GM21381 (cell line): ENCODE data around the gene PCNX3.

Experiments
- ATAC-seq: cut with Tn5 transposase; IDR thresholded peaks from one replicate; pipeline ENCODE4 v1.9.1; 2021; ENCODE audit warnings: mild to moderate bottlenecking, moderate library complexity; ENCODE audit not compliant: unreplicated experiment

PCNX3 gene

DNA sequence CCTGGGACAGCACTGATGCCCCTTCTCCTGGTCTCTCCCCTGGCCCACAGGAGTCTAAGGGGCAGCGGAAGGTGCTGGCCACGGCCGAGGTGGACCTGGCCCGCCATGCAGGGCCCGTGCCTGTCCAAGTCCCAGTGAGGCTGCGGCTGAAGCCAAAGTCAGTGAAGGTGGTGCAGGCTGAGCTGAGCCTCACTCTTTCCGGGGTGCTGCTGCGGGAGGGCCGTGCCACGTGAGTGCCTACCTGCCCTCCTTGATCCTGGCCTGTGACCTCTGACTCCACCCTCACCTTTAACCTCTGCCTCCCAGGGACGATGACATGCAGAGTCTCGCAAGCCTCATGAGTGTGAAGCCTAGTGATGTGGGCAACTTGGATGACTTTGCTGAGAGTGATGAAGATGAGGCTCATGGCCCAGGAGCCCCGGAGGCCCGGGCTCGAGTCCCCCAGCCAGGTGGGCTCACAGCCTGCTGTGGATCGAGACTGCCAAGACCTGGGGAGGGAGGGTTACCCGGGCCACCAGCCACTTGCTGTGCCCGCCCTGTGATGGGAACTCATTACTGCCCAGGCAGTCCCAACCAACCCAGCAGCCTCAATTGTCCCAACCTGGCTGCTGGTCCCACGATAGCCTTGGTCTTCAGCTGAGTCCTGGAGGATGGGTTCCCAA lies 35.4 kb upstream of the PCNX3 start:
- ATAC-seq, result no peak

DNA sequence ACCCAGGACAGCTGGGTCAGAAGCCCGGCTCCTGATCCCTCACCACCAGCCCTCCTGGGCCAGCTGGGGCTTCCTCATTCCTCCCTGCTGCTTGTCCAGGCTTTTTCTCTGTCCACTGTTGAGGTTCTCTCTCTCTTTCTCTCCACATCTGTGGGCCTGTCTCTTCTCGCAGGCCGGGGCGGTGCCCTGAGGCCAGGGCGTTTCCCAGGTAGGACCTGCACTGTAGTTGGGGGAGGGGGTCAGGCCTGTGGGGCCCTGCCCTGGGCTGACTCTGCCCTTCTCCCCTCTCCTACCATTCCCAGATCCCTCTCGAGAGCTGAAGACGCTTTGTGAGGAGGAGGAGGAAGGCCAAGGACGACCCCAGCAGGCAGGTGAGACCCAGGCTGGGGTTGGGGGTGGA lies 34.8 kb upstream of the PCNX3 start:
- no peak for ATAC-seq

DNA sequence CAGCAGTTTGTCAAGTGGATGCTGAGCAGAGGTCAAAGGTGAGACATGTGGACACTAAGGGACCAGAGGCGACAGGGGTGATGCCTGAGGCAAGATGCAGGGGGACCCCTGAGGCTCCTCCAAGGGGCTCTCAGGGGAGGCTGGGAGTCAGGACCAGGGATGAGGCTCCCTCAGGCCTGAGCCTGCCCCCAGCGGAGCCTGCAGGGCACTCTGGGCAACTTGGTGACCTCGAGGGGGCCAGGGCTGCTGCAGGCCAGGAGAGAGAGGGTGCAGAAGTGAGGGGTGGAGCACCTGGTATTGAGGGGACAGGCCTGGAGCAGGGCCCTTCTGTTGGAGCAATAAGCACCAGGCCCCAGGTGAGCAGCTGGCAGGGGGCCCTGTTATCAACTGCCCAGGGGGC lies 33.6 kb upstream of the PCNX3 start:
- no peak for ATAC-seq

DNA sequence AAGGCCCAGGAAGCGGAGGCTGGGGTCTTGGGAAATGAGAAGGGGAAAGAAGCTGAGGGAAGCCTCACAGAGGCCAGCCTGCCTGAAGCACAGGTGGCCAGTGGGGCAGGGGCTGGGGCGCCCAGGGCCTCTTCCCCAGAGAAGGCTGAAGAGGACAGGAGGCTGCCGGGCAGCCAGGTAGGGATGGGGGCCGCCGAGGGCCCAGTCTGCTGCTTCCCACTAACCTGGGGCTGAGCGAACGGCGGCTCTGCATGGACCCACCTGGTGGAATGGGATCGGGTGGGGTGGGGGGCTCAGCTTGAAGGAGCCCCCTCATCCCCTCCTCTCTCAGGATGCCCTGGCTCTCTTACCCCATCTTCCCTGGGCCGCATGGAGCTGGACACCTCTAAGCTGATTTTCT lies 32.0 kb upstream of the PCNX3 start:
- no peak for ATAC-seq

DNA sequence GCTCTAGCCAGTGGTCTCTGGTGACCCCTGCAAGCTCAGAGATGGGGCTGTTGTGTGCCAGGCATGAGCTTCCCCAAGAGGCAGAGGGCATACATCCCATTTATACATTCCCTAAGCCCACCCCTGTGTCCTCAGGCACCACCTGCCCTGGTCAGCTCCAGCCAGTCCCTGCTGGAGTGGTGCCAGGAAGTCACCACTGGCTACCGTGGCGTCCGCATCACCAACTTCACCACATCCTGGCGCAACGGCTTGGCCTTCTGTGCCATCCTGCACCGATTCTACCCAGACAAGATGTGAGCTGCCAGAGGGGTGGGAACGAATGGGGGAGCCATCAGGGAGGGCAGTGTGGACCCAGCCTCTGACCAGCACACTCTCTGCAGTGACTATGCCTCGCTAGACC lies 31.5 kb upstream of the PCNX3 start:
- ATAC-seq, result no peak

DNA sequence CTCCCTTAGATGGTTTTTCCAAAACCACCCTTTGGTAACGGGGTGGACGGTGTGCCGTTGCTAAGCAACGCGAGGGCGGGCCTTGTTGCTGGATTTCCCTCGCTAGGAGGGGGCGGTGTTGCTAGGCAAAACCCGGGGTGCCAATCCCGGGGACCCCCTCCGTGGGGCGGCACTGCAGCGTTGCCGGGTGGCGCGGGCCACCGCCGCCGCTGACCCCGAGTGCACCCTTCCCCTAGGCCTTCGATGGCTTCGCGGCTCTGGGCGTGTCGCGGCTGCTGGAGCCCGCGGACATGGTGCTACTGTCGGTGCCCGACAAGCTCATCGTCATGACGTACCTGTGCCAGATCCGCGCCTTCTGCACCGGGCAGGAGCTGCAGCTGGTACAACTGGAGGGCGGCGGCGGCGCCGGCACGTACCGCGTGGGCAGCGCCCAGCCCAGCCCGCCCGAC lies 30.8 kb upstream of the PCNX3 start:
- ATAC-seq, result no peak

DNA sequence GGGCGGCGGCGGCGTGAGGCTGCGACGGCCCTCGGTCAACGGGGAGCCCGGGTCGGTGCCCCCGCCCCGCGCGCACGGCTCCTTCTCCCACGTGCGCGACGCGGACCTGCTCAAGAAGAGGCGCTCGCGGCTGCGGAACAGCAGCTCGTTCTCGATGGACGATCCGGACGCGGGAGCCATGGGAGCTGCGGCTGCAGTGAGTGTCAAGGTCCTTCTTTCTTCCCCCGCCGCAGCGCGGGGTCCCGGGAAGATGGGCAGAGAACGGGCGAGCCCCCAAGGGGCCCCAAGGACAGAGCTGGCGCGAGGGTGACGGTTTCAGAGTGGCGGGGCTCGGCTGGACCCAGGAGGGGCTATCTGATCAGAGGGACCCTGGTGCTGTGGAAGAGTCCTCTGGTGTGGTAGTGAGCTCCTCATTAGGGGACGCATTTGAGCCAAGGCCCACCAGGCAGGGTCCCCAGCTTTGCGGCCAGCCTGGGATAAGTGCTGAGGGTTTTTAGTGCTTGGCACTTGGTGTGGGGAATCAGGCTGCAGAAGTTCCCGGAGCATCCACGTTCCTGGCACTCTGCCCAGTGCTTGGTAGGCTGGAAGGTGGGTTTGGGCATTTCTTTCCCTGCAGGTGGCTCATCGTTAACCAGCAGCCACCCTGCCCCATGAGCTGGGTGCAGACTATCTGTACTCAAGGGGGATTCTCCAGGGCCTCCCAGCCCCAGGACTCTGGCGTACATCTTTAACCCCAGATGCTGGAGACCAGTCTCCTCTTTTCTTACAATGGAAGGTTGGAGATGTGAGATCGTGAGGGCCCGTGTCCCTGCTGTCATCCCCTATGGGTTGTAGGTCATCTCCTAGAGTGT lies 30.0 kb upstream of the PCNX3 start:
- no peak for ATAC-seq

DNA sequence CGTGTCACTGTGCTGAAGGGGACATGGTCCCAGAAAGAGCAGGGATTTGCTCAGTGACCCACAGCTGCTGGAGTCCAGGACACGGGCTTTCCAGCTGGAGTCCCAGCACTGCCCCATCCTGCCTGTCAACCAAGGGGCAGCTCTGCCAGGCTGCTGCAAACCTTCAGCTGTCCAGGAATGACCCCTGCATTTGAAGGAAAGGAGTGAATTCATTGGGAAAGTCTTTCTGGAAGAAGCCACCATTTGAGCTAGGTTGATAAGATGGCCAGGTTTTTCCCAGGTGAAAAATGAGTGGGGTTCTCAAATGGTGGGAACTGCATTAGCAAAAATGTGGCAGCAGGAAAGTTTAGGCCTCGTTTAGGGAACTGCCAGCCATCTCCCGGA lies 29.3 kb upstream of the PCNX3 start:
- no peak for ATAC-seq

DNA sequence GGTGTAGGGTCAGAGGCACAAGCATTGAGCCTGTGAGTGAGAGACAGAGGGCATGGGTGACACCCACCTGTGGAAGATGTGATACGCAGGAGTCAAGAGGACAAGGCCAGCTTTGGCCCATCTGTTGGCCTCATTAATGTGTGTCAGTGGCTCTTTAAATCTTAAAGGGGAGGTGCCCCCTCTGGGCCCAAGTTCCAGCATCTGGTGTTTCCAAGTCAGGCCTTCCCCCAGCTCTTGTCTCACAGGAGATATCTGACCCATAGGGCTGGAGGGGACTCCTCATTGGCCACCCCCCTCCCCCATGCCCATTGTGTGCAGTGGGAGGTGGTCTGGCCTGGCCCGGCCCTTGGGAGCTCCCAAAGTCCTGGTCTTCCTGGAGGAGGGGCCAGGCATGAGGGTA lies 28.9 kb upstream of the PCNX3 start:
- ATAC-seq, result no peak

DNA sequence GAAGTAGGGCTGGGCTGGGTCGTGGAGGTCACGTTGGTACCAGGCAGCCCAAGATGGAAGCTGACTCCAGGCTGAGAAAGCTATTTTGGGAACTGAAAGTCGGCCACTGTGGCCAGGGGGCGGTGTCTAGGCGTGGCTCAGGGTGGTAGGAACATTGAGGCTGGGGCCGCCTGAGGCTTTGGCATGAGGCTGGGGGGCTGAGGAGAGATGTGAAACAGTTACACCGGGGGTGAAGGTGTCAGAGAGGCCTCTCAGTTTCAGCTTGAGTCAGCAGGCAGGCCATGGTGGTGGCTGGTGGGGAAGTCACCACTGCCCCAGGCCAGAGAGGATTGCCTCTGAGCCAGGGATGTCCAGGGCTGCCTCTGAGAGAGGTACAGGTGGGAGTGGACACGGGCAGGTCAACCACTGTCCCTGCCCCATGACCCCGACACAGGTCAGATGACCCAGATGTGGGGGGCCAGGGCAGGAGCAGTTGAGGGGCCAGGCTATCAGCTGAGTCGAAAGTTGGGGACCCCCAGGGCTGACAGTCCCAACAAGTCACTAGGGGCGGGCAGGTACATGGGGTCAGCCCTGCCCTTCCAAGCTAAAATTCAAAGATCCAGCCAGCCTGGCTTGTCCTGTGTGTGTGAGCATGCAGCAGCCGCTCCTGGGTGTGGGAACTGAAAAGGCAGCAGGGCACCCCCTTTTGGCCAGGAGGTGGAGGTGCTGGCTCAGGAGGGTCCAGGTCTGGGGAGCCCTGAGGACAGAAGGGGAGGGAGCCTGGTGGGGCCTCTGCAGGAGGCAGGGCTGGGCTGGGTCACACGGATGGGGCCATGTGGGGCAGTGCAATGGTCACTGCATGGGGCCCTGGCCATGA lies 27.1 kb upstream of the PCNX3 start:
- ATAC-seq, result peak; percentile 77

DNA sequence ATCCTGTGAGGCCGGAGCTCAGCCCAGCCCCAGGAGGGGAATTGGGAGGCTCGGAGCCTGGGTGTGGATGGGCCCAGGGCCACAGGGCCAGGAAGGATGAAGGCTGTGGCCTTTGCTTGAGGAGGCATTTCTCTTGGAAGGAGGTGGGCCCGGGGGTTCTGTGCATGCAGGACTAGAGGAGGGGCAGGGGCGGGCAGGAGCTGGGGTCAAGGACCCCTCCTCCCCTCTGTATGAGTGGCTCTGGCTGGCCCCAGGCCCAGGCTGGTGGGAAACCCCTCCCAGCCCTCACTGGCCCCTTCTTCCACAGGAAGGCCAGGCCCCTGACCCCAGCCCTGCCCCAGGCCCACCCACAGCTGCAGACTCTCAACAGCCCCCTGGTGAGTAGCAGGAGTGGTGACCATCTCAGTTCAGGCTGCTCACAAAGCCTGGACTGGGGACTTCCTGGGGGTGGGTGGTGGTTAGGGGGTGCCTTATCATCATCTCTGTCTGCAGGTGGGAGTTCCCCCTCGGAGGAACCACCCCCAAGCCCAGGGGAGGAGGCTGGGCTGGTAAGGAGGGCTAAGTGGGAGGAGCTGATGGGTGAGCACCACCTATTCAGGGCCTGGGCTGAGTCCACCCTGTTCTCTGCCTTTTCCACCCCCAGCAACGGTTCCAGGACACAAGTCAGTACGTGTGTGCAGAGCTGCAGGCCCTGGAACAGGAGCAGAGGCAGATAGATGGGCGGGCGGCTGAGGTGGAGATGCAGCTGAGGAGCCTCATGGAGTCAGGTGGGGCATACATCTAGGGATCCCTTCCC lies 25.9 kb upstream of the PCNX3 start:
- ATAC-seq, result no peak

DNA sequence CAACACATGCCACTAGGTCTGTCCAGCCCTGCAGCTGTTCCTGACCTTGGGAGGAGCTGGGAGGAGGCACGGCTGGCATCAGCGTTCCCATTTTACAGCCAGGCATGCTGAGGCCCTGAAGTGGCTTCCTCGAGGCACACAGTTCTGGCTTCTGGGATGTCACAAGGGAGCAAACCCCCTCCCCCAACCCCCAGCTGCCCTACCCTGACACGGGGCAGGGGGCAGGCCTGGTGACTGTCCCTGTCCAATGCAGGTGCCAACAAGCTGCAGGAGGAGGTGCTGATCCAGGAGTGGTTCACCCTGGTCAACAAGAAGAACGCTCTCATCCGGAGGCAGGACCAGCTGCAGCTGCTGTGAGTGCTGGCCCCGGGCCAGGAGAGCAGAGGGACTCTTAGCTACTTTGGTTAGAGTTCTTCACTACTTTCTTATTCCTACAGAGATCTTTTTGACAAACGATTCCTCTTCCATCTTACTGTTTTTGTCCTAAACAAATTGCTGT lies 25.3 kb upstream of the PCNX3 start:
- no peak for ATAC-seq

DNA sequence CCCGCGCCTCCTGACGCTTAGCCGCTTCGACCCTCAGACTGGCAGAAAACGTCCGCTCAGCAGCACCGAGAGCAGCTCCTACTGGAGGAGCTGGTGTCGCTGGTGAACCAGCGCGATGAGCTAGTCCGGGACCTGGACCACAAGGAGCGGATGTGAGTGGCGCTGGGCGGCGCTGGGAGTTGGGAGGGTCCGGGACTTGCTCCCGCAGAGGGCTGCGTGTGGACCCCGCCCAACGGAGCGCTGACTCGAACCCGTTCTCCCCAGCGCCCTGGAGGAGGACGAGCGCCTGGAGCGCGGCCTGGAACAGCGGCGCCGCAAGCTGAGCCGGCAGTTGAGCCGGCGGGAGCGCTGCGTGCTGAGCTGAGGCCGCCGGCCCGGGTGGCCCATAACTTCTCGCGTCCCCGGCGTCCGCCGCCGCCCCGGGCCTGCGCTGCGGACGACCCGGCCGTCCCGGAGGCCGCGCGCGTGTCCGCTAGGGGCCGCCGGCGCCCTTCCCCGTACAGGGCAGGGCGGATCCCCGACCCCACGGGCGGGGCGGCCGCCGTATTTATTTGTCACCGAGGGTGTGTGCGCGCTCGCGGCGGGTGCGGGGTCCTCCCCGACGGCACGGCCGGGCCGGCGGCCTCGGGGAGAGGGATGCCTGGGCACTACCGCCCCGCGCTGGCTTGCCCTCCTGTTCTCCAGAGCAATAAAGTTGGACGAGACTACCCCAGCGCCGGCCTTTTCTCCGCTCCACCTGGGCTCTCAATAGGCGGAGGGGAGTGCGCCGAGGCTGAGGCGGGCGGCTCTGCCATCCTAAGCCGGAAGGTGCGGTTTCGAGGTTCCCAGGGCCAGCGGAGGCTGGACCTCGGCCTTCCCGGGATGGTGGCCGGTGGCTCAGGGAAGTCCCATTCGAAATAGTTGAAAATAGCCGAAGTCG lies 23.4 kb upstream of the PCNX3 start:
- no peak for ATAC-seq

DNA sequence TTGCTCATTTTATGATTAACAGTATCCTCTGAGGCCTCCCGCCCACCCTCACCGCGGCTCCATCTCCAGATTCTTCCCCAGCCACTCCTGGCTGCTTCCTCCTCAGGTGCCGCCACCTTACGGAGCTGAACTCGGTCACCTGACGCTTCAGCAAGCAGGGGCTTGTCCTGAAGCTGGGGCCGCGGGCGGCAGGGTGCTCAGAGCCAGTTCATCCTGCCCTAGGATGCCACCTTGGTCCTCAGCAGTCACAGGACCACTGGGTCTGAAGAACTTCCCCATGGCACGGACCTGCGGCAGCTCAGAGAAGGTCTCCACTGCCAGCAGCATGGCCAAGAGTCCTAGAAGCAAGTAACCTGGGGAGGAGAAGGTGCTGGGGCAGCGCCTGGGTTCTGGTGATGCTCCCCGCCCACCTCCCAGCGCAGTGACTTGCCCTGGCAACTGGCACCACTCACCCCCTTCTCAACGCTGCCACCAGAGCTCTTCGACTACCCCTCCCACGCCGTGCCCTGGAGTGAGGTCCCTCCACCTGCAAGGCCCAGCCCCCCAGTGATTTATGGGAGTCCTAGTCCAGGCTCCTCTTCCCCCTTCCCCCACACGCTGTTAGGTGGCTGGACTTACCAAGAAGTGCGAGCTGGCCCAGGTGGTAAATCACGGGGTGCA lies 22.6 kb upstream of the PCNX3 start:
- ATAC-seq, result no peak

DNA sequence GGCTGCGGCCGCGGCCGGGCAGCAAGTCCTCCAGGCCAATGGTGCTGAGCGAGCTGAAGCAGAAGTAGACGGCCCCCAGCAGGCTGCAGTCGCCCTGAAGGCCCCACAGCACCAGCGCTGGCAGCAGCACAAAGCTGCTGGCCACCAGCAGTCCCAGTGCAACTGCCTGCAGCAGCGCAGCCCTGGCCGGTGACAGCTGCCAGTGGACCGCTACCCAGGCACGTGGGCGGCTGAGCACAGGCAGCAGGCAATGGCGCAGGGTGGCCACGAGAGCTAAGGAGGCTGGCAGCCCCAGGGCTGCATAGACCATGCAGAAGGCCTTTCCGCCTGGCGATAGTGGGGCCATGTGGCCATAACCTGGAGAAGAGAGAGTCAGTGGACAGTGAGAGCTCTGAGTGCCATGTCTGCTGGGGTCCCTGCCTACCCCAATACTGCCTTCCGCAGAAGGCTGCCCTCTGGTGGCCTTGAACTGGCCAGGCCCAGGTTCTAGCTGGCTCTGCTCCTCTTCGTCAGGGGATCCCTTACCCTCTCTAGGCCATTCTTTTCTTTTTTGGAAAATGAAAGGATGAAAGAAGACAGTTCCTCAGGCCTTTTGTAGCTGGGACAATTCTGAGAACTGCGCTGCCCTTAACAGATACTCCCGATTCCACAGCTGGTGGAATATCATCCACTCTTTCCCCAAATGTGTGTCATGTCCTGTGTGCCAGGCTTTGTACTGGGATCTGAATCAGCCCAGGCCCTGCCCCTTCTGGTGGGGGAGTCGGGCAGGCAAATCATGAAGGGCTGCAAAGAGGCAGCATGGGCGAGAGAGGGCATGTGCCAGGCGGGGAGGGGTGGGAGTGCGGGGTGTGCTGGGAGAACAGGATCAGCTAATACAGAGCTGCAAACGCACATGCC lies 21.8 kb upstream of the PCNX3 start:
- no peak for ATAC-seq

DNA sequence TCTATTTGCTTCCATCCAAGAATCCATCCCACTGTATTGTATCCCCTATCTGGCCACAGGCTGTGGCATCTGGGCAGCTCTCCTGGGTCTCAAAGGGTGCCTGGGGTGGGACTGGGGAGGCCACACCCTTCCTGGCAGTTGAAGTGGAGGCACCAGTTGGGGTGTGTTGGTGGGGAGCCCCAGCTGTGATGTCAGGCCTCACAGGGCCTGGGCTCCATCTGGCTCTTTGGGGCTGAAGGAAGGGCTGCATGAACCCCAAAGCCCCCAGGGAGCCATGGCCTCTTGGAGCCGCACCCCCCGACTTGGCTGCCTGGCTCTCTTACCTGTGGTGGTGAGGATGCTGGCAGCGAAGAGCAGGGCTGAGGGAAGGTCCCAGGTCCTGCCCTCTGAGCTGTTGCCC lies 20.4 kb upstream of the PCNX3 start:
- no peak for ATAC-seq

DNA sequence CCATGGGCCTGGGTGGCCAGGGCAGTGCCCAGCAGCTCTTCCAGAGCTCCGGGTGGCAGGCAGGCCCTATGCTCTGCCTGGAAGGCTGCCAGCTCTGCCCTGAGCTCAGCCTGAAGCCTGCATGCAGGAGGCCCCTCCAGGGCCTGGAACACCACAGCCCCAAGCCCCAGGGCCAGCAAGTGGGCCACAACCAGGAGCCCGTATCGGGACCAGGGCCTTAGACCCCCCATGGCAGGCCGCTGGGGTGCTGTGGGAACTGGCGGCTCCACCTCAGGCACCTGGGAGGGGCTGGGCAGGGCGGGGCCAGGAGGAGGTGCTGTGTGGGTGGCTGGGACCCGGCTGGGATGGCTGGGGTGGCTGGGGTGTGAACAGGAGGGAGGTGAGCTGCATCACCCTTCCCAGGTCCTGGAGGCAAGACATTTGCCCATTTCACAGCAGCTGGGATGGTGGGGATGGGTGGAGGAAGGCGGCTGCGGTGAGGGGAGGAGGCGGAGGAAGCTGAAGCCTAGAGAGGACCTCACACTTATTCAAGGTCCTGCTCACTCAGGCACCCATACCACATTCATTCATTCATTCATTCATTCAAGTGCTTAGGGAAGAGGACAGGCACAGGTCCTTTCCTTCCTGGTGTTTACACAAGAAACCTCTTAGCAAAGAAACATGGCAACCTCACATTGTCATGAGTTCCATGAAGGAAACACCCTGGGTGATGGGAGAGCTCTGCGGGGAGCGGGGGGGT lies 19.9 kb upstream of the PCNX3 start, which contains the start of gene KCNK7:
KCNK7 (minus strand) TSS at position 258 of the 739 bp plus-strand sequence; CDS start at position 230, 28 bp downstream.
- no peak for ATAC-seq
